DMS153 treated with DMSO at 0.1 percent for 48 hours (cell line): ENCODE measurements around the gene ARL8A.

Source experiments
- DNase-seq: peaks from one replicate; lab custom pipeline; 2025; ENCODE audit not compliant: unreplicated experiment; lab: John Stamatoyannopoulos, UW

The ARL8A gene

DNA sequence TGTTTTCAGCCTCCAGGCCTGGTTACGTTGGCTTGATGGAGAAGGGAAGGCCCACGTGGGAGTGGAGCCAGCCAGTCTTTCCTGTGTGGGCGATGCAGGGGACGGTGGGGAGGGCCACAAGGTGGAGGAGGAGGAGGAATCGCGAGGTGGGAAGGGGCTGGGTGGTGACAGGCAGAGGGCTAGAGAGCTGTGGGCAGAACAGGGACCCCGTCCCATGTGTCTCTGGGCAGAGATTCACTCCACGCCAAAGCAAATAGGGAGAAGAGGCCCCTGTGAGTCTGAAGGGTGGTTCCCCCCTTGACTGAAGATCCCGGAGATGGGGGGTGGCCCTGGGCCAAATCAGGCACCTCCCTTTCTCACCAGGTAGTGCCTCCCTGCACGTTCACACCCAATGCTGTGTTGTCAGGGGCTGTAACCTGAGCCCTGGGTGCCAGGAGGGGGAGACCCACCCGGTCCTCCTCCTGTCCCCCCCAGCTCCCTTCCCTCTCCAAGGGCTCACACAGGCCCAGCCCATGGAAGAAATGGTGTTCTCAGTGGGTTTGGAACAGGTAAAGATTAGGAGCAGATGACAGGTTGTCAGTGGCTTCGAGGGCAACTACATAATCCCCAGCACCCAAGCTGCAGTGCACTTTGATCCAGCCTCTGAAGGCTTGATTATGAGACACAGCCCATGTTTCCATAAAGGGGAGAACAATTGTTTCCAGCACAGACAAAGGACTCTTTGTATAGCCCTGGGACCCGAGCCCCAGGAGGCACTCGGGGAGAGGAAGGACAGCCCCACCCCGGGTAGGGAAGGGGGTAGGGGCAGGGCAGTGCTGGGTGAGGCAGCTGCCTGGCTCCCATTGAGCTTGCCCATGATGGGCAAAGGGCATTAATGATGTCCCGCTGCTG lies 59.5 kb downstream of the ARL8A start:
- peak; percentile 99 for DNase-seq
